Hindlimb muscle (tissue), 1 donor: ENCODE measurements around the gene COL18A1. TPM values are rescaled to one million over a fixed set of nuclear protein-coding genes. Genes with fewer than 3 reads are reported as not detected.
"Not testable (repeated sequence)": the region's sequence is repeated elsewhere in the genome, so short reads cannot be mapped to it uniquely, and the experiment has no call there.

ENCODE experiments used
- DNase-seq: peaks from one replicate; pipeline ENCODE4 v3.0.0-alpha.2; 2013
- polyA plus RNA-seq: library from polyadenylated mRNA; unstranded; fragments of 120-200 nt; gene quantifications from one replicate; pipeline ENCODE4 v1.2.1, GENCODE V29; 2013; ENCODE audit not compliant: insufficient read length

Gene COL18A1
- polyA plus RNA-seq, 1 donor: 89.1 TPM

- no peak for DNase-seq
Observed at GRCh38 chr21:45429221-45430175, 24.5 kb downstream of the COL18A1 start.

- no peak for DNase-seq
Observed at GRCh38 chr21:45430521-45431501, 25.8 kb downstream of the COL18A1 start.

- DNase-seq: no peak
Observed at GRCh38 chr21:45431781-45432572, 27.0 kb downstream of the COL18A1 start.

DNA sequence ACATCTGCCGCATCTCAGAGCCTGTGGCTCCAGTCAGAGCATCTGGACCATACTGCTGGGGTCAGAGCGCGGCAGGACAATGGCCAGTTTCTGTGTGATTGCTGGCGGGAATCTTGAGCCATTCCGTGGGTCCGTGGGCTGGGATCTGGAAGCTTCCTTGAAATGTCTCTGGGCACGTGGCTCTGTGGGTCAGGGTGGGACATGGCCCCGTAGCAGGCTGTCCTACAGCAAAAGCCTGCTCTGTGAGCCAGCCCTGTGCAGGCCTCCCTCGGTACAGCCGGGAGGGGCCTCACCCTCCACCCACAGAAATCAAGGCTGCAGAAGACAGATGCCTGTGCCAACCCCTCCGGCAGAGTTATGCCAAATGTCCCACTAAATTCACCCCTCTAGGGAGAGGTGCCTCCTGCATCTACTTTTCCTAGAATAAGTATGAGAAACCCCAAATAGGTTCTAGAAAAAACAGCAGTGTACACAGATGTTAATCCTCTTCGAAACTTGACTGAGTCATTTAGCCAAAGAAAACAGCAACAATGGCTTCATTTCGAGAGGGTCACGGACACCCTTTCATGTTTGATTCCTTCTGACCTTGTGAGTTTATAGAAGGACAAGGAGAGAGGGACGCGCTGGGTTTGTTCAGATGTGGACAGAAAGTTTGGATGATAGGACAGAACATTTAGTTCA, 27.8 kb downstream of the COL18A1 start:
- DNase-seq: no peak

DNA sequence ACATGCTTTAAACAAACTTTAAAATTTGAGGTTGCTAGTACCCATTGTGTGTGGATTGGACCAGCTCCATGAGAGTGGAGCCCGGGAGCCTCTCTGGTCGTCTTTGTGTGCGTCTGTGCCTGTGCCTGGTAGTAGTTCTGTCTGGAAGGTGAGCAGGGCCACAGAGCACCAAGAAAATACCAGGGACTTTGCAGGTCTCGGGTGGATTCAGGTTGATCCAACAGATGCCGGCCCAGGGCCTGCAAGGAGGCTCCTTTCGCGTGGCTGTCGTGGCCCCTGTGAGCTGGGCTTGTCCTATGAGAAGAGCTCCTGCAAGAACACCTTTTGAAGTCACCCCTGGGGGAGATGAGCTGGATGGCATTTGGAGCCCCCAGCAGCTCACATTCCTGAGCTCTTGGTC, 28.3 kb downstream of the COL18A1 start:
- DNase-seq: no peak

- no peak for DNase-seq
Observed at GRCh38 chr21:45433911-45434644, 29.1 kb downstream of the COL18A1 start.

DNA sequence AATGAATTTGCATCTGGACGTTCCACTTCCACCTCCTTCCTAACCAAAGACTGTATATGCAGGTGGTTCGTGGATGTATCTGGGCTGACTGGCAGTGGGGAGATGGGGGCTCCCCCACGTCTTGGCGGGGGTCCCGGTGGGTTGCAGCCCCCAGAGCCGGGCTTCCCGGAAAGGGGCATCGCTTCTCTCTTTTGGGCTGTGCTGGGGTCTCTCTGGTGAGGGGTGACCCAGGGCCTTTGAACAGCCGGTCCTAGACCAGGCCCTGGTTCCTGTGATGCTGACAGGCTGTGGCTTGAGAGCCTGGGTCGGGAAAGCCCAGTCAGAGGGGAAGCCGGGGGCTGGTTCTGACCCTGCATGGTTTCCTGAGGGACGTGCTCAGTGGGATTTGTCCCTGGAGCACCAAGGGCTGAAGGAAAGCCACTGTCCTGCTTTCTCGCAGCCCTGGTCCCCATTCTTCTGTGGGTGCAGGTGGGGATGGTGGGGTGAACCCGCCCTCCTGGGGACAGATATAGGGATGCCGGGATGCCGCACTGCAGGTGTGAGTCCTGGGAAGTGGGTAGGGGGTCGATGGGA, 29.8 kb downstream of the COL18A1 start:
- DNase-seq: no peak

GRCh38 chr21:45435405-45435981, 30.5 kb downstream of the COL18A1 start:
- DNase-seq: no peak

- no peak for DNase-seq
Observed at GRCh38 chr21:45436351-45437065, 31.5 kb downstream of the COL18A1 start.

GRCh38 chr21:45437844-45438243, 32.9 kb downstream of the COL18A1 start:
- not testable (repeated sequence) for DNase-seq

DNA sequence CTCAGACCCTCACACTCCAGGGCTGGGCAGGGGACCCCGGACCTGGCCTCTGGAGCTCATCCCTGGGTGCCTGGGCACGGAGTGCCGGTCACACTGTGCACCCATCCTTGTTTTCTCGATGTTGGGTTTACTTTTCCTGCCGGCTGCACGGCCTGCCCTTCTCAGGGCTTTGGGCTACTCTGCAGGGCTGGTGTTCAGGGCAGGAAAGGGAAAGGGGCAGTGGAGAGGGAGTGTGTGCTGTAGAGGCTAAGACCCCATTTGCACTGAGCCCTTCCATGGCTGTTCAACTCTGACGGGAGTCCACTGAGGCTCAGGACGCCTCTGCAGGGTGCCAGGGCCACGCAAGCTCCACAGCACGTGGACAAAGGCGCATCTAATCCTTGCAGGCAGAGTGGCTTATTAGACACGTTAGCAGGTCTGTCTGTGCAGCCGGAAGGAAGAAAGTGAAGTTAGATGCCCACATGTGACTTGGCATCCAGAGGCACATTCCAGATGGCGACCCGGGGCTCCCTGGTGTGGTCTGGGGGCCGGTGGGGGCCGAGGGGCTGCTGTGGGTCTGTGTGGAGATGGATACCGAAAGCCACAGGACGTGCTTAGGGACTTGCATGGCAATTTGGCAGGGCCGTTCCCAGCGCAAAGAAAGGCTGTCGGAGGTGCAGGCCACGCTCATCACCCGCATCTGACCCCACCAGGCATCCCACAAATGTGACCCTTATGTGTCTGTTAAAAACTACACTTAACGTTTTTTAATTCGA, 33.6 kb downstream of the COL18A1 start:
- no peak for DNase-seq

- DNase-seq: peak; percentile 92
Observed at GRCh38 chr21:45439161-45439872, 34.4 kb downstream of the COL18A1 start.

DNA sequence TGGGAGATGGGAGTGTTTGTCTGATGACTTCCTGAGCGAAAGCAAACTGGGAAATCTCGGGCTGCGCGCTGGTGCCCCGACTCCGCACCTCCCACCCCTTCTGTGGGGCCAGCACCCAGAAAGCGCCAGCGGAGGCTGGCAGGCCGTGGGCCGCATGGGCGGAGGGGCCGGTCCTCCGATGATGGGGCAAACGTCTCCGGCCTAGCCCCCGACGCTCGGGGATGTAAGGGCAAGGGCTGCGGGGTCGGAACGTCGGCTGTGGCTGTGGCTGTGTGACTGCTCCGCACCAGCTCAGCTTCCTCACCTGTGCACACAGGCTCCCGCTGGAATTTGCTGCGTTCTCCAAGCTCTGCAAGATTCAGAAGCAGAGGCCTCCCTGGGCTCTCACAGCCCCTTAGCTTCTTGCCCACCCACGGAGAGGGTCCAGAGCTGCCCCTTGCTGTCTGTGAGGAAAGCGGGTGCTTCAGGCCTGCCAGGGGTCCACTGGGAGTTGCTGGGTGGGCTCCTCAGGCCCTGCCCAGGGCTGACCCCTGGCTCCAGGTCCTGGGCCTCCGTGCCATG, 35.0 kb downstream of the COL18A1 start:
- no peak for DNase-seq

DNA sequence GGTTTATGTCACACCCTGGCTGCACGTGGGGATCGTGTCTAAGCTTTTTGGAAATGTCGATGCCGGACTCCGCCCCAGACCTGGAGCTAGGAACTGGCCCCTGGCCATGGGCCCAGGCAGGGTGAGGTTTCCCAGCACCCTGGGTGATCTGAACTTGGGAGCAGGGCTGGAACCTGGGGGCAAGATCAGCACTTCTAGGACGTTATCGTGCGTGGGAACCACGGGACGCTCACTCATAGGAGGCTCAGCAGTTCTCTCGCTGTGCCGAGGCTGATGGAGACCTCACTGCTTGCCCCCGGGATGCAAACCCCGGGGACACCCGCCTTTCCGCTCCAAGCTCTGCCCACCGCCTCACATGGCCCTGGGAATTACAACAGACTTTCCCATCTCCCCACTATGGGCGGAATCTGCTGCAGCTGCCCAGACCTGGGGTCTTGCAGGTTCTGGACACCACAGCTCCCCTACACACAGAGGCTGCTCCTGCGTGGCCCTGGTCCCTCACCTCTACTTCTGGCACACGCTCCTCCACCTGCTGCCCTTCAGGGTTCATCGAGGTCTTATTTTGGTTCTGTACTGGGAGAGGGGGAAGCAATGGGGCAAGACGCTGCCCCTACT, 35.9 kb downstream of the COL18A1 start:
- no peak for DNase-seq

- no peak for DNase-seq
Observed at GRCh38 chr21:45441431-45442255, 36.7 kb downstream of the COL18A1 start.

DNA sequence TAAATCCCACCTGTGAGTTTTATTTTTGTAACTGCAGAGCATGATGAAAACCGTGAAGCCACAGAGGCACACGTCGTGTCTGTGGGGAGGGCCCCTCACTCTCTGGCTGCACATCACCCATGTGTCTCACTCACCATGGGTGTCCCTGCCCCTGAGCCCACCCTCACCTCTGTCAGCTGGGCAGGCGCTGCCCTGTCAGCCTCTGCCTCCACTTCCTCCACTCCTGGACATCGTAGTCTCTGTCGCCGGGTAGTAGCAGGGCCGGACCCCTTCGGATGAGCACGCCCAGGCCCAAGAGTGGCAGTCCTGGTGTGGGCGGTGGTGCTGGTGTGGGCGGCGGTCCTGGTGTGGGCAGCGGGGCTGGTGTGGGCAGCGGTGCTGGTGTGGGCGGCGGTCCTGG, 37.3 kb downstream of the COL18A1 start:
- no peak for DNase-seq
